HFFc6 (cell line): ENCODE measurements around the gene CHST1. TPM values are rescaled to one million over a fixed set of nuclear protein-coding genes. Genes with fewer than 3 reads are reported as not detected.

Experiments used
- DNase-seq: peaks from one replicate; pipeline ENCODE4 v3.0.0-alpha.2; 2018
- H3K27ac Mint-ChIP-seq: 2 replicates; pipeline ENCODE4 v1.8.0; 2020; ENCODE audit warnings: mild to moderate bottlenecking, mixed read lengths
- H3K27me3 Mint-ChIP-seq: 2 replicates; pipeline ENCODE4 v1.8.0; 2021; ENCODE audit warnings: mild to moderate bottlenecking, moderate library complexity, mixed read lengths; ENCODE audit not compliant: insufficient read depth
- H3K36me3 Mint-ChIP-seq: 2 replicates; pipeline ENCODE4 v1.8.0; 2021; ENCODE audit warnings: low read depth, mixed read lengths
- H3K4me1 Mint-ChIP-seq: 2 replicates; pipeline ENCODE4 v1.8.0; 2020; ENCODE audit warnings: low read depth, mixed read lengths
- H3K4me3 Mint-ChIP-seq: 2 replicates; pipeline ENCODE4 v1.8.0; 2020; ENCODE audit warnings: mild to moderate bottlenecking, moderate library complexity, mixed read lengths
- H3K9me3 Mint-ChIP-seq: 2 replicates; pipeline ENCODE4 v1.8.0; 2020; ENCODE audit warnings: mild to moderate bottlenecking, mixed read lengths
- long read RNA-seq: library from polyadenylated mRNA; unstranded; transcript quantifications from one replicate; pipeline ENCODE4 v2.0.0, GENCODE V29; 2019
- total RNA-seq, 6 experiments: library from RNA; stranded (reverse); fragmentation: NEBNext Ultra II Directional; extraction: Animal tissue kit (Norgen Biotek cat#: 25700); gene quantifications; 2 replicates in 1 of 6; 3 replicates in 5 of 6; pipeline ENCODE4 v1.2.3, GENCODE V29; 2021
- TF ChIP-seq, protein P1 (sequence below): fragments of 200-600 bp; sonication (generic); IDR thresholded peaks from 2 replicates; pipeline ENCODE4 v1.5.0; 2021; ENCODE audit warnings: antibody characterized with exemption, mild to moderate bottlenecking

CHST1 gene, protein sequence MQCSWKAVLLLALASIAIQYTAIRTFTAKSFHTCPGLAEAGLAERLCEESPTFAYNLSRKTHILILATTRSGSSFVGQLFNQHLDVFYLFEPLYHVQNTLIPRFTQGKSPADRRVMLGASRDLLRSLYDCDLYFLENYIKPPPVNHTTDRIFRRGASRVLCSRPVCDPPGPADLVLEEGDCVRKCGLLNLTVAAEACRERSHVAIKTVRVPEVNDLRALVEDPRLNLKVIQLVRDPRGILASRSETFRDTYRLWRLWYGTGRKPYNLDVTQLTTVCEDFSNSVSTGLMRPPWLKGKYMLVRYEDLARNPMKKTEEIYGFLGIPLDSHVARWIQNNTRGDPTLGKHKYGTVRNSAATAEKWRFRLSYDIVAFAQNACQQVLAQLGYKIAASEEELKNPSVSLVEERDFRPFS
- under 1 TPM in 3 of 6 experiments, not detected in 3; 0.09 to 0.14 (median 0.12) TPM for total RNA-seq
- long read RNA-seq: 0 reads

DNA sequence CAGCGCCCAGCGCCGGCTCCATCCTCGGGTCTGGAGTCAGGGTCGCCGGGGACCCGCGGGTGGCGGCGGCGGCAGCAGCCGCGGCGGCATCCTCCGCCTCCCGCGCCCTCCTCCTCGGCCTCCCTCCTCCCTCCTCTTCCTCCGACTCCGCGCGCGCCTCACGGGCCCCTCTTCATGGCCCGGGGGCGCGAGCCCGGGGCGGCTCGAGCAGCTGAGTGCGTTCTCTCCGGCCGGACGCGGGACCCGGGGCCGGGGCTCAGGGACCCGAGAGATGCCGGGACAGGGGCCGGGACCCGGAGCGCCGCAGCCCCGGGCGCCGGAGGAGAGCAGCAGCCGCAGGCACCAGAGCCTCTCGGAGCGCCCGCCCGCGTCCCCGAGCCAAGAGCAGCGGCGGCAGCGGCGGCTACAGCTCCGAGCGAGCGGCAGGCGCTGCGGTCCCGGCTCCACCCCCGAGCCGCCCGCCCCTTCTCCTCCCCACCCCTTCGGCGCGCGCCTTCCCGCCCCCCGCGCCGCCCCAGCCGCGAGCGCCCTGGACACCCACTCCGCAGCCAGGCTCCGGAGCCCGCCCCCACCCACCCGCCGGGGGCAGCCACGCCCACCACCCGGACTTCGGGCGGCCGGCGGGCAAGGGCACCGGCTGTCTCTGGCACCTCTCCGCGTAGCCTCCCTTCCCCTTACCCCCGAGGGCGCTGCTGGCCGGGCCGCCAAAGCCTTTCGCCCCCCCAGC is at the start of gene CHST1:
Gene CHST1, minus strand, starts transcription at position 417 of the 727 bp plus-strand sequence. CDS start 14,699 bp downstream, outside the sequence.
- Mint-ChIP-seq H3K4me3 (peak within 1 kb of the TSS; percentile 37; the same call in 1 of the 2 replicates), H3K27me3 (peaks cover 47% of the 10 kb centered on the region)

DNA sequence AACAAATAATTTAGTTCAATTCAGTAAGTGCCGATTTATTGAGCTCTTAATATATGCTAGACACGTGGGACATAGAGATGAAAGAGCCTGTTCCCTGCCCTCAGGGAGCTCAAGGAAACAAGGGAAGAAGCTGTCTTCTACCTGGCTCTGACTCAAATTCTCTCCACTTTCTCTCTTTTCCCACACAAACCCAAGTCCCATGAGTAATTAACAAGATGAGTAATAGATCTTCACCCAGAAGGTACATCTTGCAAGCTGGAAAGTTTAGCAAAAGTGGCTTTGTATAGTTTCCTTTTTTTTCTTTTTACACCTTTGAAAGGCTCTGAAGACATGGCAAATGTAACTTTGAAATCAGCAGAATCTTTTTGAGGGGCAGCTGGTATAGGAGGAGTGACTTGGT is 48.2 kb upstream of the CHST1 start:
- H3K36me3 Mint-ChIP-seq: no peaks in the 10 kb centered on the region
- TF ChIP-seq, protein P1, sequence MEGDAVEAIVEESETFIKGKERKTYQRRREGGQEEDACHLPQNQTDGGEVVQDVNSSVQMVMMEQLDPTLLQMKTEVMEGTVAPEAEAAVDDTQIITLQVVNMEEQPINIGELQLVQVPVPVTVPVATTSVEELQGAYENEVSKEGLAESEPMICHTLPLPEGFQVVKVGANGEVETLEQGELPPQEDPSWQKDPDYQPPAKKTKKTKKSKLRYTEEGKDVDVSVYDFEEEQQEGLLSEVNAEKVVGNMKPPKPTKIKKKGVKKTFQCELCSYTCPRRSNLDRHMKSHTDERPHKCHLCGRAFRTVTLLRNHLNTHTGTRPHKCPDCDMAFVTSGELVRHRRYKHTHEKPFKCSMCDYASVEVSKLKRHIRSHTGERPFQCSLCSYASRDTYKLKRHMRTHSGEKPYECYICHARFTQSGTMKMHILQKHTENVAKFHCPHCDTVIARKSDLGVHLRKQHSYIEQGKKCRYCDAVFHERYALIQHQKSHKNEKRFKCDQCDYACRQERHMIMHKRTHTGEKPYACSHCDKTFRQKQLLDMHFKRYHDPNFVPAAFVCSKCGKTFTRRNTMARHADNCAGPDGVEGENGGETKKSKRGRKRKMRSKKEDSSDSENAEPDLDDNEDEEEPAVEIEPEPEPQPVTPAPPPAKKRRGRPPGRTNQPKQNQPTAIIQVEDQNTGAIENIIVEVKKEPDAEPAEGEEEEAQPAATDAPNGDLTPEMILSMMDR: no peak

More for the DNA sequence above, at the start of gene CHST1:
- peaks cover 17% of the 10 kb centered on the region for H3K4me1 Mint-ChIP-seq
- H3K27ac Mint-ChIP-seq: no peak within 1 kb of the TSS
- no peaks in the 10 kb centered on the region for H3K9me3 Mint-ChIP-seq
- H3K36me3 Mint-ChIP-seq: no peaks in the 10 kb centered on the region
- DNase-seq: no peak
- TF ChIP-seq, protein P1: no peak

DNA sequence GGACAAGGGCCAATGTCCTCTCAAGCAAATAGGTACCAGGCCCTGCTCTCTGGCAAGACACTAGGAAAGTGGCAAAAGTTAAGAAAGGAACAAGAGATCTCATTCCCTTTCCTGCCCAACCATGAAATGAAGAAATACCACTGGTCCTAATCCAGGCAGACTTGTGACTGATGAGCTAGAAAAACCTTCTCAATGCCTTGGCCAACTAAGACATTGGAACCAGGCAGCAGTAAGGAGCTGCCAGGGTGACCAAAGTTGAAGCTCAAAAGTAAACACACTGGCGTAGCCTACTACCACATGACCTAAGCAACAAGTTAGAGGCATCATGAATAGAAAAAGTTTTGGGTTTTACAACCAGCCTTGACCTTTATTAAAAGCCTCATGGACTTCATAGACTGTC is 45.1 kb upstream of the CHST1 start:
- Mint-ChIP-seq H3K27ac (no peak overlapping the region), H3K4me1 (no peaks in the 10 kb centered on the region), H3K4me3 (no peak overlapping the region), H3K27me3 (peaks cover 15% of the 10 kb centered on the region), H3K36me3 (no peaks in the 10 kb centered on the region), H3K9me3 (no peaks in the 10 kb centered on the region)
- no peak for DNase-seq
- TF ChIP-seq, protein P1: no peak

More for the DNA sequence above, 48.2 kb upstream of the CHST1 start:
- Mint-ChIP-seq H3K27me3 (peaks cover 17% of the 10 kb centered on the region), H3K9me3 (no peaks in the 10 kb centered on the region), H3K4me1 (no peaks in the 10 kb centered on the region), H3K4me3 (no peak overlapping the region), H3K27ac (no peak overlapping the region)
- DNase-seq: no peak

DNA sequence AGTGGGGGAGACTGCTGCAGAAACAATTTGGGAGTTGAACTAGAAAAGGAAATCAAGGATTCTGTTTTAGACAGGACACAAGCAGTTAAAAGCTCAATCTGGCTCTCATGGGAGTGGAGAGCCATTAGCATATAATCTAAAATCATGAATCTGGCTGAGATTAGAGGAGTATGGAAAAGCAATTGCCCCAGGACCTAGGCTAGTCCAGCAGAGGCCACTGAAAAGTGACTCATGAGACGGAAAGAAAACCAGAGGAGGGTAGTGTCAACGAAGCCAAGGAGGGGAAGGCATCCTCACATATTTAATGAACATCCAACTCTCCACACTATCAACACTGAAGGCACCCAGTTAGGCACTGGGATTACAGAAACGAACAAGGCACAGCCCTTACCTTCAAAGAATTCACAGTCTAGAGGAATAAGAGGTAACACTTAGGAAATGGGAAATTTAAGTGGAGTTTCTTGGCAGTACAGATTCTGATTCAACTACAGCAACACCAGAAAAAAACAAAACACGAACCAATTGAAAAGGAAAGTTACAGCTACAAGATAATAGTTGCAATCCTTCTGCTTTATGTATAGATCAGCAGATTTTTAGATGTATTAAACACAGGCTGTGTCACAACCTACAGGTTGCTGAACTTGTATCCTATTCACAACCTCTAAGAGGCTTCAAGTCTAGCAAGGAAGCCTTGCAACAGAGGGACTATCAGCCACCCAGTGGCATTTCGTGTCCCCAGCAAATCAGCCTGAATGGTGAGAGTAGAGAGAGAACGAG is 43.7 kb upstream of the CHST1 start:
- no peak overlapping the region for H3K4me3 Mint-ChIP-seq
- no peaks in the 10 kb centered on the region for H3K4me1 Mint-ChIP-seq
- TF ChIP-seq, protein P1: no peak
- H3K27ac Mint-ChIP-seq: no peak overlapping the region
- no peaks in the 10 kb centered on the region for H3K36me3 Mint-ChIP-seq
- no peak for DNase-seq
- H3K9me3 Mint-ChIP-seq: no peaks in the 10 kb centered on the region
- peaks cover 12% of the 10 kb centered on the region for H3K27me3 Mint-ChIP-seq

DNA sequence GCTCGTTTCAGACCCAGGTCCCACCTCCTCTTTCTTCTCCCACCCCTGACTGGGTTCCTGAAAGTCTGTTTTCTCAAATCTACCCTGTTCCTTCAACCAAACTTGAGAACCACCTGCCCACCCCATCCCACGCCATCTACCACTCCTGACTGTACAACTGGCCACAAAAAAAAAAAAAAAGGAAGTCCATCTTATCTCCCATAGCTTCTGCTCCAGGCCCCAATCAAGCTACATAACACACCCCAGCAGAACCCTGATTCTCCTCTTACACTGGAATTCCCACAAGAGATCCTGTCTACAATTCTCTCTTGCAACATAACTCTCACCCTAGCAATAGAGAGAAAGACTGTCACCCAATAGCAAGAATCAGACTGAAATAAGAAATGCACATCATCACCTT is 39.2 kb upstream of the CHST1 start:
- DNase-seq: no peak
- TF ChIP-seq, protein P1: no peak
- no peaks in the 10 kb centered on the region for H3K36me3 Mint-ChIP-seq
- no peaks in the 10 kb centered on the region for H3K4me1 Mint-ChIP-seq
- H3K9me3 Mint-ChIP-seq: no peaks in the 10 kb centered on the region
- H3K27ac Mint-ChIP-seq: no peak overlapping the region
- no peak overlapping the region for H3K4me3 Mint-ChIP-seq
- H3K27me3 Mint-ChIP-seq: peaks cover 21% of the 10 kb centered on the region
